SK-N-SH treated with all-trans-retinoic acid at 6 μM for 48 hours (cell line): ENCODE measurements around the gene SGPP2.

ENCODE experiments used
- ATAC-seq: fragments of 200-7000 bp; cut with Tn5 transposase; 3 replicates; pipeline ENCODE4 v1.9.1; 2020; ENCODE audit warnings: mild to moderate bottlenecking, moderate library complexity
- ARNTL ChIP-seq: fragments of 450-650 bp; formaldehyde crosslinking; IDR thresholded peaks from 2 replicates; pipeline ENCODE4 v1.5.0; 2020; ENCODE audit warnings: low read depth, mild to moderate bottlenecking, moderate library complexity, borderline replicate concordance
- BACH2 ChIP-seq: fragments of 250-450 bp; sonication (Bioruptor Pico); IDR thresholded peaks from 2 replicates; pipeline ENCODE4 v1.9.0; 2021; ENCODE audit warnings: mild to moderate bottlenecking, borderline replicate concordance
- CREB5 ChIP-seq: fragments of 250-450 bp; sonication (Bioruptor Pico); IDR thresholded peaks from 2 replicates; pipeline ENCODE4 v1.5.1; 2020; ENCODE audit warnings: low read depth, mild to moderate bottlenecking, moderate library complexity
- CSDC2 ChIP-seq: fragments of 250-450 bp; sonication (Bioruptor Pico); IDR thresholded peaks from 2 replicates; pipeline ENCODE4 v1.5.0; 2020; ENCODE audit warnings: mild to moderate bottlenecking, moderate library complexity
- ESRRG ChIP-seq: fragments of 250-450 bp; sonication (Bioruptor Pico); IDR thresholded peaks from 2 replicates; pipeline ENCODE4 v1.6.1; 2021; ENCODE audit warnings: mild to moderate bottlenecking
- GLIS3 ChIP-seq: fragments of 250-450 bp; sonication (Bioruptor Pico); IDR thresholded peaks from 2 replicates; pipeline ENCODE4 v1.5.0; 2020; ENCODE audit warnings: mild to moderate bottlenecking, moderate library complexity
- ISL1 ChIP-seq: fragments of 250-450 bp; sonication (Bioruptor Pico); IDR thresholded peaks from 2 replicates; pipeline ENCODE4 v2.1.2; 2022; ENCODE audit warnings: mild to moderate bottlenecking, moderate library complexity
- OSR1 ChIP-seq: fragments of 250-450 bp; sonication (Bioruptor Pico); IDR thresholded peaks from 2 replicates; pipeline ENCODE4 v1.8.0; 2022; ENCODE audit warnings: moderate library complexity, mild to moderate bottlenecking, inconsistent platforms
- PATZ1 ChIP-seq: fragments of 250-450 bp; sonication (Bioruptor Pico); IDR thresholded peaks from 2 replicates; pipeline ENCODE4 v1.8.0; 2020; ENCODE audit warnings: mild to moderate bottlenecking, moderate library complexity, borderline replicate concordance
- POU6F1 ChIP-seq: fragments of 250-450 bp; sonication (Bioruptor Pico); IDR thresholded peaks from 2 replicates; pipeline ENCODE4 v1.8.0; 2021; ENCODE audit warnings: low read depth, mild to moderate bottlenecking, moderate library complexity, borderline replicate concordance
- PPARA ChIP-seq: fragments of 250-450 bp; sonication (Bioruptor Pico); IDR thresholded peaks from 2 replicates; pipeline ENCODE4 v1.5.0; 2020; ENCODE audit warnings: mild to moderate bottlenecking, borderline replicate concordance
- RARB ChIP-seq: fragments of 250-450 bp; sonication (Bioruptor Pico); IDR thresholded peaks from 2 replicates; pipeline ENCODE4 v1.8.0; 2021; ENCODE audit warnings: mild to moderate bottlenecking, moderate library complexity
- SNAI2 ChIP-seq: fragments of 250-450 bp; sonication (Bioruptor Pico); IDR thresholded peaks from 2 replicates; pipeline ENCODE4 v1.5.0; 2020; ENCODE audit warnings: mild to moderate bottlenecking, moderate library complexity
- TCF4 ChIP-seq: fragments of 250-450 bp; sonication (Bioruptor Pico); IDR thresholded peaks from 2 replicates; pipeline ENCODE4 v1.8.0; 2021; ENCODE audit warnings: mild to moderate bottlenecking, moderate library complexity, borderline replicate concordance
- ZFP30 ChIP-seq: fragments of 450-650 bp; formaldehyde crosslinking; IDR thresholded peaks from 2 replicates; pipeline ENCODE4 v1.5.0; 2022; ENCODE audit warnings: mild to moderate bottlenecking, moderate library complexity
- ZNF565 ChIP-seq: fragments of 450-650 bp; formaldehyde crosslinking; conservative IDR thresholded peaks from 2 replicates; pipeline ENCODE4 v1.5.0; 2020; ENCODE audit warnings: low read depth, mild to moderate bottlenecking, moderate library complexity
- ZNF8 ChIP-seq: fragments of 450-650 bp; formaldehyde crosslinking; IDR thresholded peaks from 2 replicates; pipeline ENCODE4 v1.5.0; 2020; ENCODE audit warnings: mild to moderate bottlenecking, moderate library complexity
- TF ChIP-seq, protein P1 (sequence below): fragments of 250-450 bp; sonication (Bioruptor Pico); IDR thresholded peaks from 2 replicates; pipeline ENCODE4 v1.5.0; 2020; ENCODE audit warnings: mild to moderate bottlenecking, moderate library complexity
- TF ChIP-seq, protein P2 (sequence below): fragments of 250-450 bp; sonication (Bioruptor Pico); IDR thresholded peaks from 2 replicates; pipeline ENCODE4 v1.5.1; 2021; ENCODE audit warnings: mild to moderate bottlenecking, moderate library complexity

SGPP2 gene

DNA sequence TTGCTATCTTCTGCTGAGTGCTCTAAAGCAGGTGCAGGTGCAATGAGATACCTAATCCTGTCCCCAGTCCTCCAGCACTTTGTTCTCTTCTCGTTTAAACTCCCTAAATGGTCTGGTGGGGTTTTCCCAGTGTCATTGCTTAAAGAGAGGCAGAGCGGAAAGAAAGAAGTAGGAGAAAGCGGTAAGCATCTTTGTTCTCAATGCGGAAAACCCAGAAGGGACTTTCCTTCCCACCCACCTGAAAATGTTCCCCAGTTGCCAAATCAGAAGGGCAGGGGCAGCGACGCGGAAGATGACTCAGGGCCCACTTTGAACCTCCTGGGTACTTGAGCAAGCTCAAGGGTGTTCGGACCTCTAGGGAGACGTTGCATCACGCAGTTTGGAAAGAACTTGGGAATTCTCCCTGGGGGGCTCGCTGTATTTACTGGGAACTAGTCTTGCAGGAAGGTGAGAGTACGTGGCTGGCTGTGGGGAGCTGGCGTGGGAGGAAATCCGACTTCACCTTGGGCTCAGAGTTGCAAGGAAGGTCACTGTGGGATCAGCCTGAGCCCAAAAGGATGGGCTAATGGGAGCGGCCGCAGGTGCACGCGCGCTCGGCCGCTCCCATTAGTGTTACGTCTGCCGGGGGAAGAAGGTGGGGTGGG, 589 bp upstream of the SGPP2 start:
- no peak for TF ChIP-seq BACH2 (CRISPR knock-in tag)
- TF ChIP-seq OSR1 (CRISPR knock-in tag), result no peak
- TF ChIP-seq ISL1 (CRISPR knock-in tag), result no peak
- TF ChIP-seq GLIS3 (CRISPR knock-in tag), result no peak
- TF ChIP-seq, protein P1, sequence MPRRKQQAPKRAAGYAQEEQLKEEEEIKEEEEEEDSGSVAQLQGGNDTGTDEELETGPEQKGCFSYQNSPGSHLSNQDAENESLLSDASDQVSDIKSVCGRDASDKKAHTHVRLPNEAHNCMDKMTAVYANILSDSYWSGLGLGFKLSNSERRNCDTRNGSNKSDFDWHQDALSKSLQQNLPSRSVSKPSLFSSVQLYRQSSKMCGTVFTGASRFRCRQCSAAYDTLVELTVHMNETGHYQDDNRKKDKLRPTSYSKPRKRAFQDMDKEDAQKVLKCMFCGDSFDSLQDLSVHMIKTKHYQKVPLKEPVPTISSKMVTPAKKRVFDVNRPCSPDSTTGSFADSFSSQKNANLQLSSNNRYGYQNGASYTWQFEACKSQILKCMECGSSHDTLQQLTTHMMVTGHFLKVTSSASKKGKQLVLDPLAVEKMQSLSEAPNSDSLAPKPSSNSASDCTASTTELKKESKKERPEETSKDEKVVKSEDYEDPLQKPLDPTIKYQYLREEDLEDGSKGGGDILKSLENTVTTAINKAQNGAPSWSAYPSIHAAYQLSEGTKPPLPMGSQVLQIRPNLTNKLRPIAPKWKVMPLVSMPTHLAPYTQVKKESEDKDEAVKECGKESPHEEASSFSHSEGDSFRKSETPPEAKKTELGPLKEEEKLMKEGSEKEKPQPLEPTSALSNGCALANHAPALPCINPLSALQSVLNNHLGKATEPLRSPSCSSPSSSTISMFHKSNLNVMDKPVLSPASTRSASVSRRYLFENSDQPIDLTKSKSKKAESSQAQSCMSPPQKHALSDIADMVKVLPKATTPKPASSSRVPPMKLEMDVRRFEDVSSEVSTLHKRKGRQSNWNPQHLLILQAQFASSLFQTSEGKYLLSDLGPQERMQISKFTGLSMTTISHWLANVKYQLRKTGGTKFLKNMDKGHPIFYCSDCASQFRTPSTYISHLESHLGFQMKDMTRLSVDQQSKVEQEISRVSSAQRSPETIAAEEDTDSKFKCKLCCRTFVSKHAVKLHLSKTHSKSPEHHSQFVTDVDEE (CRISPR knock-in tag), result no peak
- TF ChIP-seq ARNTL (CRISPR knock-in tag), result no peak
- TF ChIP-seq RARB (CRISPR knock-in tag), result no peak
- no peak for TF ChIP-seq SNAI2 (CRISPR knock-in tag)
- TF ChIP-seq ZNF565 (CRISPR knock-in tag), result no peak
- TF ChIP-seq PATZ1 (CRISPR knock-in tag), result no peak
- no peak for TF ChIP-seq ZNF8 (CRISPR knock-in tag)
- TF ChIP-seq ZFP30 (CRISPR knock-in tag), result no peak
- no peak for TF ChIP-seq CSDC2 (CRISPR knock-in tag)
- TF ChIP-seq POU6F1 (CRISPR knock-in tag), result no peak
- no peak for TF ChIP-seq CREB5
- no peak for TF ChIP-seq TCF4 (CRISPR knock-in tag)
- TF ChIP-seq, protein P2, sequence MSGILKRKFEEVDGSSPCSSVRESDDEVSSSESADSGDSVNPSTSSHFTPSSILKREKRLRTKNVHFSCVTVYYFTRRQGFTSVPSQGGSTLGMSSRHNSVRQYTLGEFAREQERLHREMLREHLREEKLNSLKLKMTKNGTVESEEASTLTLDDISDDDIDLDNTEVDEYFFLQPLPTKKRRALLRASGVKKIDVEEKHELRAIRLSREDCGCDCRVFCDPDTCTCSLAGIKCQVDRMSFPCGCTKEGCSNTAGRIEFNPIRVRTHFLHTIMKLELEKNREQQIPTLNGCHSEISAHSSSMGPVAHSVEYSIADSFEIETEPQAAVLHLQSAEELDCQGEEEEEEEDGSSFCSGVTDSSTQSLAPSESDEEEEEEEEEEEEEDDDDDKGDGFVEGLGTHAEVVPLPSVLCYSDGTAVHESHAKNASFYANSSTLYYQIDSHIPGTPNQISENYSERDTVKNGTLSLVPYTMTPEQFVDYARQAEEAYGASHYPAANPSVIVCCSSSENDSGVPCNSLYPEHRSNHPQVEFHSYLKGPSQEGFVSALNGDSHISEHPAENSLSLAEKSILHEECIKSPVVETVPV (CRISPR knock-in tag), result no peak
- no peak for TF ChIP-seq ESRRG
- TF ChIP-seq PPARA (CRISPR knock-in tag), result no peak
- ATAC-seq, result no peak

DNA sequence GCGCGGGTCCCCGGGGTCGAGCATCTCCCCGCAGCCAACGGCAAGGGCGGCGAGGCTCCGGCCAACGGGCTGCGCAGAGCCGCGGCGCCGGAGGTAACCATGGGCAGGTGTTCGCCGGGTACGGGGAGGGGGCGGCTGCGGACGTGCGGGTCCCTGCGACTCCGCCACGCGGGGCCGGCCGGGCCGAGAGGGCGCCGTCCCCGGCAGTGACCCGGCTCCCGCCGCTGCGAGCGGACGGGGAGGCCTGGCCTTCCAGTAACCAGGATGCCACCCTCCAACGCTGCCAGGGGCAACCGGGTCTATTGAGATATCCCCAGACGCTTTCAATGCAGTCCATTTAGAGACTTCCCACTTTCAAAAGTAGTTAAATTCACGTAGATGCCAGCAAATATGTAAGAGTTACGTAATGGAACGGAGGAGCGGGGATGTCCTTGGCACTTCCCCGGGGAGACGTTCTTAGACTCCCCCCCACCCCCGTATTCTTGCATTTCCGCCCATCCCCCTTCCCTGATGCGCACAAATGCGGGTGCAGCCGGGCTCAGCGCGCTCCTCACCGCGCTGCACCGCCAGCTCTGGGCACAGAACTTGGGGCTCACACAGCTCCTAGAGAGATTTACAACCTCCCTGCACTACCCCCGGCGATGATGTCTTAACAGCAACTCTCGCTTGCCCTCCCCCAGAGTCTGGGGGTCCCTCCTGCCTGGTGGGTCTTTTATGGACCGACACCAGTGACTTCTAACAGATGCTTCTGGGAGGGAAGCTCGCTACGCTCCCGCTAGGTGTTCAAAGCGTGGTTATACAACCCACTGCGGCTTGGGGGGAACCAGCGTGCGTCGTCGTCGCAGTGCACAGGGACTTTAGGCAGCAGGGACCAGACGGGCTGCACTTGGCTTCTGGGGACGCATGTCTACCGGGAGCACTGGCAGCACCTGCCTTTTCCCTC, 657 bp downstream of the SGPP2 start:
- peak; percentile 42 for ATAC-seq
- TF ChIP-seq, protein P1 (CRISPR knock-in tag), result no peak
- TF ChIP-seq ZFP30 (CRISPR knock-in tag), result no peak
